WTC11 (cell line): ENCODE results near the gene SLIT1.

Experiments
- ATF2 ChIP-seq: sonication (generic); formaldehyde crosslinking; IDR thresholded peaks from 2 replicates; pipeline ENCODE4 v1.8.1; 2022; ENCODE audit warnings: low read depth, missing genetic modification reagents, borderline replicate concordance
- CREB1 ChIP-seq: sonication (generic); formaldehyde crosslinking; IDR thresholded peaks from 2 replicates; pipeline ENCODE4 v1.8.0; 2023; ENCODE audit warnings: mild to moderate bottlenecking, missing genetic modification reagents
- ESRRA ChIP-seq: sonication (generic); formaldehyde crosslinking; IDR thresholded peaks from 2 replicates; pipeline ENCODE4 v1.8.1; 2022; ENCODE audit warnings: mild to moderate bottlenecking, missing genetic modification reagents, borderline replicate concordance
- SP1 ChIP-seq: sonication (generic); formaldehyde crosslinking; conservative IDR thresholded peaks from 2 replicates; pipeline ENCODE4 v1.8.1; 2022; ENCODE audit warnings: missing genetic modification reagents
- TEAD4 ChIP-seq: sonication (generic); formaldehyde crosslinking; IDR thresholded peaks from 2 replicates; pipeline ENCODE4 v1.8.0; 2022; ENCODE audit warnings: mild to moderate bottlenecking, missing genetic modification reagents
- TF ChIP-seq, protein P1 (sequence below): sonication (generic); formaldehyde crosslinking; IDR thresholded peaks from 2 replicates; pipeline ENCODE4 v1.8.1; 2023; ENCODE audit warnings: mild to moderate bottlenecking, missing genetic modification reagents, moderate library complexity
- TF ChIP-seq, protein P2 (sequence below): sonication (generic); formaldehyde crosslinking; IDR thresholded peaks from 2 replicates; pipeline ENCODE4 v1.8.0; 2023; ENCODE audit warnings: missing genetic modification reagents
- TF ChIP-seq, protein P3 (sequence below): sonication (generic); formaldehyde crosslinking; IDR thresholded peaks from 2 replicates; pipeline ENCODE4 v1.8.0; 2022; ENCODE audit warnings: mild to moderate bottlenecking, missing genetic modification reagents
- TF ChIP-seq, protein P4 (sequence below): fragments of 200-600 bp; IDR thresholded peaks from 2 replicates; pipeline ENCODE4 v1.8.0; 2022; ENCODE audit warnings: antibody characterized with exemption
- TF ChIP-seq, protein P5 (sequence below): sonication (generic); formaldehyde crosslinking; IDR thresholded peaks from 2 replicates; pipeline ENCODE4 v1.8.1; 2023; ENCODE audit warnings: mild to moderate bottlenecking, missing genetic modification reagents

GRCh38 chr10:97019213-97019844, 166.4 kb downstream of the SLIT1 start:
- TF ChIP-seq, protein P1, sequence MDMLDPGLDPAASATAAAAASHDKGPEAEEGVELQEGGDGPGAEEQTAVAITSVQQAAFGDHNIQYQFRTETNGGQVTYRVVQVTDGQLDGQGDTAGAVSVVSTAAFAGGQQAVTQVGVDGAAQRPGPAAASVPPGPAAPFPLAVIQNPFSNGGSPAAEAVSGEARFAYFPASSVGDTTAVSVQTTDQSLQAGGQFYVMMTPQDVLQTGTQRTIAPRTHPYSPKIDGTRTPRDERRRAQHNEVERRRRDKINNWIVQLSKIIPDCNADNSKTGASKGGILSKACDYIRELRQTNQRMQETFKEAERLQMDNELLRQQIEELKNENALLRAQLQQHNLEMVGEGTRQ = no peak
- TF ChIP-seq SP1 (CRISPR knock-in tag) = no peak
- no peak for TF ChIP-seq CREB1 (CRISPR knock-in tag)
- TF ChIP-seq, protein P2, sequence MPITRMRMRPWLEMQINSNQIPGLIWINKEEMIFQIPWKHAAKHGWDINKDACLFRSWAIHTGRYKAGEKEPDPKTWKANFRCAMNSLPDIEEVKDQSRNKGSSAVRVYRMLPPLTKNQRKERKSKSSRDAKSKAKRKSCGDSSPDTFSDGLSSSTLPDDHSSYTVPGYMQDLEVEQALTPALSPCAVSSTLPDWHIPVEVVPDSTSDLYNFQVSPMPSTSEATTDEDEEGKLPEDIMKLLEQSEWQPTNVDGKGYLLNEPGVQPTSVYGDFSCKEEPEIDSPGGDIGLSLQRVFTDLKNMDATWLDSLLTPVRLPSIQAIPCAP (CRISPR knock-in tag) = no peak
- no peak for TF ChIP-seq ESRRA (CRISPR knock-in tag)
- TF ChIP-seq, protein P3, sequence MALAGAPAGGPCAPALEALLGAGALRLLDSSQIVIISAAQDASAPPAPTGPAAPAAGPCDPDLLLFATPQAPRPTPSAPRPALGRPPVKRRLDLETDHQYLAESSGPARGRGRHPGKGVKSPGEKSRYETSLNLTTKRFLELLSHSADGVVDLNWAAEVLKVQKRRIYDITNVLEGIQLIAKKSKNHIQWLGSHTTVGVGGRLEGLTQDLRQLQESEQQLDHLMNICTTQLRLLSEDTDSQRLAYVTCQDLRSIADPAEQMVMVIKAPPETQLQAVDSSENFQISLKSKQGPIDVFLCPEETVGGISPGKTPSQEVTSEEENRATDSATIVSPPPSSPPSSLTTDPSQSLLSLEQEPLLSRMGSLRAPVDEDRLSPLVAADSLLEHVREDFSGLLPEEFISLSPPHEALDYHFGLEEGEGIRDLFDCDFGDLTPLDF = no peak
- TF ChIP-seq, protein P4, sequence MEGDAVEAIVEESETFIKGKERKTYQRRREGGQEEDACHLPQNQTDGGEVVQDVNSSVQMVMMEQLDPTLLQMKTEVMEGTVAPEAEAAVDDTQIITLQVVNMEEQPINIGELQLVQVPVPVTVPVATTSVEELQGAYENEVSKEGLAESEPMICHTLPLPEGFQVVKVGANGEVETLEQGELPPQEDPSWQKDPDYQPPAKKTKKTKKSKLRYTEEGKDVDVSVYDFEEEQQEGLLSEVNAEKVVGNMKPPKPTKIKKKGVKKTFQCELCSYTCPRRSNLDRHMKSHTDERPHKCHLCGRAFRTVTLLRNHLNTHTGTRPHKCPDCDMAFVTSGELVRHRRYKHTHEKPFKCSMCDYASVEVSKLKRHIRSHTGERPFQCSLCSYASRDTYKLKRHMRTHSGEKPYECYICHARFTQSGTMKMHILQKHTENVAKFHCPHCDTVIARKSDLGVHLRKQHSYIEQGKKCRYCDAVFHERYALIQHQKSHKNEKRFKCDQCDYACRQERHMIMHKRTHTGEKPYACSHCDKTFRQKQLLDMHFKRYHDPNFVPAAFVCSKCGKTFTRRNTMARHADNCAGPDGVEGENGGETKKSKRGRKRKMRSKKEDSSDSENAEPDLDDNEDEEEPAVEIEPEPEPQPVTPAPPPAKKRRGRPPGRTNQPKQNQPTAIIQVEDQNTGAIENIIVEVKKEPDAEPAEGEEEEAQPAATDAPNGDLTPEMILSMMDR = no peak
- no peak for TF ChIP-seq ATF2 (CRISPR knock-in tag)
- TF ChIP-seq TEAD4 (CRISPR knock-in tag) = no peak
- TF ChIP-seq, protein P5, sequence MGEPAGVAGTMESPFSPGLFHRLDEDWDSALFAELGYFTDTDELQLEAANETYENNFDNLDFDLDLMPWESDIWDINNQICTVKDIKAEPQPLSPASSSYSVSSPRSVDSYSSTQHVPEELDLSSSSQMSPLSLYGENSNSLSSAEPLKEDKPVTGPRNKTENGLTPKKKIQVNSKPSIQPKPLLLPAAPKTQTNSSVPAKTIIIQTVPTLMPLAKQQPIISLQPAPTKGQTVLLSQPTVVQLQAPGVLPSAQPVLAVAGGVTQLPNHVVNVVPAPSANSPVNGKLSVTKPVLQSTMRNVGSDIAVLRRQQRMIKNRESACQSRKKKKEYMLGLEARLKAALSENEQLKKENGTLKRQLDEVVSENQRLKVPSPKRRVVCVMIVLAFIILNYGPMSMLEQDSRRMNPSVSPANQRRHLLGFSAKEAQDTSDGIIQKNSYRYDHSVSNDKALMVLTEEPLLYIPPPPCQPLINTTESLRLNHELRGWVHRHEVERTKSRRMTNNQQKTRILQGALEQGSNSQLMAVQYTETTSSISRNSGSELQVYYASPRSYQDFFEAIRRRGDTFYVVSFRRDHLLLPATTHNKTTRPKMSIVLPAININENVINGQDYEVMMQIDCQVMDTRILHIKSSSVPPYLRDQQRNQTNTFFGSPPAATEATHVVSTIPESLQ (CRISPR knock-in tag) = no peak
